EL (cell line): ENCODE measurements around the gene MAGT1.
"Not testable (repeated sequence)": the region's sequence is repeated elsewhere in the genome, so short reads cannot be mapped to it uniquely, and the experiment has no call there.

Source experiments
- DNase-seq: peaks from one replicate; pipeline ENCODE4 v3.0.0-alpha.2; 2016

Gene MAGT1

DNA sequence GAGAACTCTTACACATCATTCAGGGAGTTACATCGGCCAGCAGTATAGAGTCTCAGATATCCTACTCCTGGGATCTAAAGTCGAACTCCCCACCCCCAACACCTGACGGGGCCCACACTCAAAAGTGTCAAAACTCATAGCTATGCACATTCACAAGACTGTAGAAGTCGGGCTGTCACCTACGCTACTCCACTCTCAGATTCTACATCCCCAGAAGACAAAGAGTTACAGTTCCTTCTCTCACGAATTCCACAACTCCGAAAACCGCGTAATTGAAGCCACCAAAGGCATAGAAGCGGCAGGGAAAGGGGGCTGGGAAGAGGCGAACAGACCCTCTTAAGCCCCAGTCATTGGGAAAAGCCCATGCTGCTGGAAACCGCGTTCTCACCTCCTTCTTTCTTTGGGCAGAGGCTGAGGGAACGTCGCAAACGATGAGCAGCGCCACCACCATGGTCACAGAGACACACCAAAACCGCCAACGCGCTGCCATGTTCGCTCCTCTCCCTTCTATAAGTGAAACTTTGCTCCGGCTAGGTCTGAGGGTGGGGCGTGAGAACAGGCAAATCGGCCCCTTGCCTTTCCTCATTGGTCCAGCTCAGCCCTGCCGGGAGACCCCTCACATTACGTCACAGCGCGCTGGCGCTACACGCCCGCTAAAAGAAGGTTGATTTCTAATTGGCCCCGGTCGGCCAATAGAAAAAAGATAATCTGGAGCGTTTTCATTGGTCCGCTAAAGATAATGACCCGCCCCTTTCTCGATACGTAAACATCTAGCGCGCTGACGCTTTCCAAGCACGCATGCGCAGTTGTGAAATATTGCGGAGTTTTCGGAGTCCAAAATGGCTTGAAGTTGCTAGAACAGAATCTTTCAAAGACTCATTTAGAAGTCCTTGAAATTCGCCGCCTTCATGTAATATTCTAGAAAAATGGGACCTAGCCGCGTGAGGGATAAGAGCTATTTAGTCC lies at the start of gene MAGT1:
TSS of gene MAGT1 (minus strand) at position 515 of the 966 bp plus-strand sequence. CDS start at position 490, 25 bp downstream.
- DNase-seq, result peak; percentile 96

DNA sequence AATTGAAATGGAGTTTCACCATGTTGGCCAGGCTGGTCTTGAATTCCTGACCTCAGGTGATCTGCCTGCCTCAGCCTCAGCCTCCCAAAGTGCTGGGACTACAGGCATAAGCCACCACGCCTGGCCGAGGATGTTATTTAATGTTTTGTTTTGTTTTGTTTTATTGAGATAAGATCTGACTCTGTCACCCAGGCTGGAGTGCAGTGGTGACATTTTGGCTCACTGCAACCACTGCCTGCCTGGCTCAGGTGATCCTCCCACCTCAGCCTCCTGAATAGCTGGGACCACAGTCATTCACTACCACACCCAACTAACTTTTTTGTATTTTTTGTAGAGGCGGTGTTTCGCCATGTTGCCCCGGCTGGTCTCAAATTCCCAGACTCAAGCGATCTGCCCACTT lies 49.8 kb upstream of the MAGT1 start:
- not testable (repeated sequence) for DNase-seq

DNA sequence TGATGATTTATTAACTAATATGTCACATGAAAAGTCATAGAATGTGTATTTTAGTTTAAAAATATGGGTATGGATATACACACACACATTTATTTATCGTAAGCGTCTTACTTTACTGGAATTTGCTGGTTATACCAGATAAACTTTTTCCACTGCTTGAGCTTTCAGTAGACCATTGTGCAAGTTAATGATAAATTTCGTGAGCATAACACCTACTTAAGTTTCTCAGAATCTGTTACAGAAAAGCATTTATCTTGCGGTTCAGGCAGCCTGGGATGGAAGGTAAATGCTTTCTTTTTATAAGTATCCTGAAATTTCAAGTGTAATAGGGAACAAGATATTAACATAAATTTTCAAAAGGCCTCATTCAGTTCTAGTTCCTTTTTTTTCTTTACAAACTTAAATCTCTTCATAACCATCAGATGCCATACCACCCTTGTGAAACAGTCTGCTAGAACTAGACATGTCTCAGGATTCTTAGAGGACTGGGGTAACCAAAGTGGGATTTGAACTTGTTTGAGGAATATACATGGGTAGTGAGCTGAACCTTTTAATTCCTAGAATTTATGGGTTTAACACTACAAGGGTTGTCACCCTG lies 42.9 kb upstream of the MAGT1 start:
- DNase-seq, result no peak

DNA sequence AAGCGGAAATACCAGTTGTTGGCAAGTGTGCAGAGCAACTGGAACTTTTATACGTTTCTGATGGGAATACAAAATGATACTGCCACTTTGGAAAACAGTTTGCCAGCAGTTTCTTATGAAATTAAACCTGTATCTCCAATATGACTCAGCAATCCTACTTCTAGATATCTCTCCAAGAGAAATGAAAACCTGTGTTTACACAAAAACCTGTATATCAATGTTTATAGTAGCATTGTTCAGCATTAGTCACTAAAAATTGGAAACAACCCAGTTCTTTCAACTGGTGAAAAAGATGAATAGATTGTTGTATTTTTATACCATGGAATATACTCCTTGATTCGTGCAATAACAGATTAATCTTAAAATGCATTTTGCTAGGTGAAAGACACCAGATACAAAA lies 42.1 kb upstream of the MAGT1 start:
- DNase-seq, result peak; percentile 2

DNA sequence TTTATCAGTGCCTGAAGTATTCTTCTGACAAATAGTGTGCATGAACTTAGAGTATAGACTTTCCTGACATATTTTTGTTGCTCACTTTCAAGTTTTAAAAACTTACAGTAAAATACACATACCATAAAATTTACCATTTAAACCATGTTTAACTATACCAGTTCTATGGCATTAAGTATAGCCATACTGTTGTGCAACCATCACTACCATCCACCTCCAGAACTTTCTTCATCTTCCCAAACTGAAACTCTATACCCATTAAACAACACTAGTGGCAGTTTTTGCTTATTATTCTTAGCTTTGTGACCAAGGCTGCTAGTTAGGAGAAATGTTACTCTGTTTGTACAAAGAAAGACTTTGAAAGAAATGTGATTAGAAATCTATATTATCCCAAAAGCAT lies 41.1 kb upstream of the MAGT1 start:
- DNase-seq, result no peak

DNA sequence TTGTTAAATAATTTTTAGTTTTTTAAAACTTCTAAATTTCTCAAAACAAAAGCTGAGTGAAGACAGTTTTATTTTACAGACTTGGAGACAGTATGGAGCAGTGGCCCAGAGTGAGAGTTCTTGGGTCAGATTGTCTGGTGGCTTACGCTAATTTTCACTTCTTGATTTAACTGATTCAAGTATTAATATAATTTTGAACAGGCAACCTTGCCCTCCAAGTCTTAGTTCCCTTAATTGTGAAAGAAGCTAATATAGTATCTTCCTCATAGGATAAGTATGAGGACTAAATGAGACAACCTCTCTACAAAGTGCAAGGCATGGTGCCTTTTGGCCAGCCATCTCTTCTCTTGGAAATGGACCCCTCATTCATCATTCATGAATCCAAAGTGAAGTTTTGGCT lies 40.7 kb upstream of the MAGT1 start:
- no peak for DNase-seq

DNA sequence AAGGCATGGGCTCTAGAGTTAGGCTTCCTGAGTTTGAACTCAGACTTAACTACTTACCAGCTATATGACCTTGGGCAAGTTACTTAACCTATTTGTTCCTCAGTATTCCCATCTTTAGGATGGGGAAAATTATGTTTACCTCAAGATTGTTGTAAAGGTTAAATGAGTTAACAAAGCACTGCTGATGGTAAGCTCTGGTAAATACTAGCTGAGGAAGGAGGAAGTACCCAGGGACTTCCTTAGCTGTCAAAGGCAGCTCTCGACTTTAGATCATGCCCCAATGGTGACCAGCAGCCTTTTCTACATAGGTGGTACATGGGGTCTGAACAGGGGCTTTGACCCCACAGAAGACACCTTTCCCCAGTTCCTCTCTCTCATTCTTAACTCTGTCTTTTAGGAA lies 35.3 kb upstream of the MAGT1 start:
- DNase-seq, result no peak

DNA sequence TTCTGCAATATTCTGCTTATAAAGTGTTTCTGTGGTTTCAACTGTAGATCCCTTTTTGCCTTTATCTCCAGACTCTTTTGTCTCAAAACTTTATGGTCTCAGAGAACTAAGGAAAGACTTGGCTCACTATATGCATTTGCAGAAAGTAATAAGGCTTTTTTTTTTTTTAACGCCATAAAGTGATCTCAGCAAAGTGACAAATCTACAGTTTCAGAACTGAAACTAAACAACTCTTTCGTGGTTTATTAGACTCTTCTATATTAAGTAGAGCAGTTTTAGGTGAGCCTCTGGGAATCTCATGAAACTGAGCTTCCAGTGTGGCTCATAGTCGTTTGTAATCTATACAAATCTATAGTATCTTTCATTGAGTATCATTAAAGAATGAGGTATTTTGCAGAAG lies 30.5 kb upstream of the MAGT1 start:
- DNase-seq, result no peak

DNA sequence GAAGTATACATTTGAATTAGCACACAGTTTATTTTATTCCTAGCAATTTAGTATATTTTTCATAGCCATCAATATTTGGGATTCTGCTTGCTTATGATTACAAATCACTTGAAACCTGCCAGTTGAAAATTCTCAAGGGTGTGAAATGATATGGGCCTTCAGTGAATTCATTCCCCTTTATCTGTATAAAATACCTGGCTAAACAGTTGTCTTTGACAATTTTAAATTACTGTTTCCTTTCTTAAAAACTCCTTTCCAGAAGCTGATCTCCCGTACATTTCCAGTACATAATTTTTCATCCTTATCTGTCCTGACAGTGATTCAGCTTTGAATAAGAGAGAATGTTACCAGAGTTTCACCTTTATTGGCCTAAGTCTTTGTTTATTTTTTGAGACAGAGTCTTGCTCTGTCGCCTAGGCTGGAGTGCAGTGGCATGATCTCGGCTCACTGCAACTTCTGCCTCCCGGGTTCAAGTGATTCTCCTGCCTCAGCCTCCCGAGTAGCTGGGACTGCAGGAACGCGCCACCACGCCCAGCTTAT lies 29.2 kb upstream of the MAGT1 start:
- no peak for DNase-seq

DNA sequence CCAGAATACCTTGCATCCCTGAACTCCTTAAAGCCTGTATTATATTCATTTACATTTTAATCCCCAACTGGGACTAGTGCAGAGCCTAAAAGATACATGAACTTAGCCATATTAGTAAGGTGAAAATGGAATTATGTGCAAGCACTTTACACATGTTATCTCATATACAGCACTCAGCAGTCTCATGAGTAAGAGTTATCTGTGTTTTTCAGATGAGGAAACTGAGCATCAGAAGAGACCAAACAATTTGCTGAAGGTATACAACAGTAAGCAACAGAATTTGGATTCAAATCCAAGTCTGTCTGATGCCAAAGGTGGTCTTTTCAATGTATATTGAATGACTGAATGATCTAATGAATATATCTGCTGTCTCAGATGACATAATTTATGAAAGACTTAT lies 27.6 kb upstream of the MAGT1 start:
- DNase-seq, result no peak

DNA sequence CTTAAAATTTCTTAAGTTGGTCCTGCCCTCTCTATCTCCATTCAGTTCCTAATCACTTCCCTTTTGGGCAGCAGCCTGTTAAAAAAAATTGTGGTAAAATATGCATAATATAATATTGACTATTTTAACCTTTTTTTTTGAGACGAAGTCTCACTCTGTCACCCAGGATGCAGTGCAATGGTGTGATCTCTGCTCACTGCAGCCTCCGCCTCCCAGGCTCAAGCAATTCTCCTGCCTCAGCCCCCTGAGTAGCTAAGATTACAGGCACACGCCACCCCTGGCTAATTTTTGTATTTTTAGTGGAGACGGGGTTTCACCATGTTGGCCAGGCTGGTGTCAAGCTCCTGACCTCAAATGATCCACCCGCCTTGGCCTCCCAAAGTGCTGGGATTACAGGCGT lies 24.1 kb upstream of the MAGT1 start:
- not testable (repeated sequence) for DNase-seq

DNA sequence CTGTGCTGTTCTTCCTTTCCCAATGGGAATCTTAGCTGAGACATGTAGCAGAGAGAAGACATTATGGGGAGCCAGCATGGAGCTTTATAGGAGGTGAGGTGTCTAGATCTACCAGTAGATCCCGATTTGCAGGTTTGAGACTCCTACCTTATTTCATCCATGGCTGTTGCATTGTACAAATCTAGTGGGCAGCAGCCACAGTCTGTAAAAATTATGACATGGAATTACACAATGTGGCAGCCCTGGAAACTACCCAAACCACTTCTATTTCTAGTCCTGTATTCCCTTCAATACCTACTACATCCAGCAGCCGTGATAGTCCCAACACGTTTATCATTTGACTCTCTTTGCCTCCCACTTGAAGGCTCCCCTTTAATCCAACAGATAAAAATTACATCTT lies 23.3 kb upstream of the MAGT1 start:
- no peak for DNase-seq

DNA sequence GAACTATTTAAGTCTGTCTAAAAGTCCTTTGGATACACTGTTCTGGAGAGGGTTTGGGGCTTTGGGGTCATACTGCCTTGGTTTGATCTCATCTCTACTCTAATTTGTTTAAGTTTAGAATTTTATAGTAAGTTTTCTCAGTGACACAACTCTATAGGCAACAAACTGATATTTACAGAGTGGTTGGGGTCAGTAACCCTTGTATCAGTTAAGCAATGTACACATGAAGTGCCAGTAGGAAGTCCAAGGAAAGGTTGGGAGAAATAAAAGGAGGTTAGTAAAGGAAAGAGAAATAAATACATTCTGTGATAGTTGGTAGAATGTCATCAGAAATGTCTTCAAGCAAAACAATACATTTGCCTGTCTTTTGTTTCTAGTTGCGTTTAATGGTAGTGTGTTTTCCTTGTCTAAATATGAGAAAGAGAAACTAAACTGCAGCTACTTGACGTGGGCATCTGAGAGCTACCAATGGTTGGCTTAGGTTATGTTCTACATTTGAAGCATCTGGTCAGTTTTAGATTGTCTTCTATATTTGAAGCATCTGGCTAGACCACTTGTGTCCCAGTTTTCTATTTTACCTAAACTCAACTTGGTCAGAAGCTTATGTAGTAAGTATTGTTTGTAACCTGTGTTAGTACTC lies 22.2 kb upstream of the MAGT1 start:
- DNase-seq, result no peak

DNA sequence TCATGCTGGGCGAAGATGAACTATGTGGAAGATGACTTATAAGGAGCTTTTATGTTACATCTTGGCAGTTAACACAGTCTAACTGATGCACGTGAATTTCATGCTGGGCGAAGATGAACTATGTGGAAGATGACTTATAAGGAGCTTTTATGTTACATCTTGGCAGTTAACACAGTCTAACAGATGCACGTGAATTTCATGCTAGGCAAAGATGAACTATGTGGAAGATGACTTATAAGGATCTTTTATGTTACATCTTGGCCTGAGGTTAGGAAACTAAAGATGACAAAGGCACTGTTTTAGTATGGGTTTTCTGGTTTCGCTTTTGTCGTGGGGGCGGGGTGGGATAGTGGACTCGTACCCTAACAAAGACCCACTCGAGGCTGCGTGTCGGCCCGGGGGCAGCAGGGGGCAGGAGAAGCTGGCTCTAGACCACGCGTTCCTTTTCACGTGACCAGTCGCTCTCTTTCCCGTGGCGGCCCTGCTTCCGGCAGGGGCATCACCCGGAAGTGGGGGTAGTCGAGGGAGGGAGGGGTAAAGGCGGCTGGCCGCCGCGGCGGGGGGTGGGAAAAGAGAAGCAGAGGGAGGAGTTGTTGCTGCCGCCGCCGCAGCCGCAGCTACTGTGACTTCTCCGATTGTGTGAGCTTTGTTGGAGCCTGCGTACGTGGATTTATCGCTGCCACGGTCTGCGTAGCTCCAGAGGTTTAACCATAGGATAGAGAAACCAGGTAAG lies 15.0 kb upstream of the MAGT1 start, which contains the start of gene ATP7A:
TSS of gene ATP7A (plus strand) at position 586 of the 733 bp plus-strand sequence. CDS start 60,949 bp downstream, outside the sequence.
- DNase-seq, result peak; percentile 90

DNA sequence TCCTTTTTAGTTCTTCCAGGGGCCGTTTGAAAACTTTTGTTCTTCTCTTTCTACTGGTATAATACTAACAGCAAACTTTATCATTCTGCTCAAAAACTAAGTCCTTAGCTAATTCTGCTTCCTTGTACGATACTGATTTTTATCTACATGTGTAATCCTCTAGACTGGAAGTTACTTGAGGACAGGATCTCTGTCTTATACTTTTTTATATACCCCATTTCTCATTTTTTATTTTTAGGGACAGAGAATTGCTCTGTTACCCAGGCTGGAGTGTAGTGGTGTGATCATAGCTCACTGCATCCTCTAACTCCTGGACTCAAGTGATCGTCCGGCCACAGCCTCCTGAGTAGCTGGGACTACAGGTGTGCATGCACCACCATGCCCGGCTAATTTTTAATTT lies 6.3 kb upstream of the MAGT1 start:
- no peak for DNase-seq

DNA sequence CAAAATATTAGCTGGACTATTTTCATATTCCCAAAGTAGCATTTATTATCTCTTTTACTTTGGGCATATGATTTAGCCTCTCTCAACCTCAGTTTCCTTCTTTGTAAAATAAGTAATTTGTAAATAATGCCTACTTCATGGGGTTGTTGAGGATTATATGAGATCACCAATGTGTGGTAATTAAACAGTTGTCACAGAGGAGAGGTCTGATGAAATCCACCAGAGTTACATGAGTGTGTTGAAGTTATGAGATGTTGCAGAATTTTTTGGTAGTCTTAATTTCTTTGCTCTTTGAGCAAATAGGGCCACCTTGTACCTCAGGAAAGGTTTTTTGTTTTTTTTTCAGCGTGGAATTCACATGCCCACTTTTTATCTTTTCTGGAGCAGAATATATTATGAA lies 5.5 kb upstream of the MAGT1 start:
- no peak for DNase-seq

DNA sequence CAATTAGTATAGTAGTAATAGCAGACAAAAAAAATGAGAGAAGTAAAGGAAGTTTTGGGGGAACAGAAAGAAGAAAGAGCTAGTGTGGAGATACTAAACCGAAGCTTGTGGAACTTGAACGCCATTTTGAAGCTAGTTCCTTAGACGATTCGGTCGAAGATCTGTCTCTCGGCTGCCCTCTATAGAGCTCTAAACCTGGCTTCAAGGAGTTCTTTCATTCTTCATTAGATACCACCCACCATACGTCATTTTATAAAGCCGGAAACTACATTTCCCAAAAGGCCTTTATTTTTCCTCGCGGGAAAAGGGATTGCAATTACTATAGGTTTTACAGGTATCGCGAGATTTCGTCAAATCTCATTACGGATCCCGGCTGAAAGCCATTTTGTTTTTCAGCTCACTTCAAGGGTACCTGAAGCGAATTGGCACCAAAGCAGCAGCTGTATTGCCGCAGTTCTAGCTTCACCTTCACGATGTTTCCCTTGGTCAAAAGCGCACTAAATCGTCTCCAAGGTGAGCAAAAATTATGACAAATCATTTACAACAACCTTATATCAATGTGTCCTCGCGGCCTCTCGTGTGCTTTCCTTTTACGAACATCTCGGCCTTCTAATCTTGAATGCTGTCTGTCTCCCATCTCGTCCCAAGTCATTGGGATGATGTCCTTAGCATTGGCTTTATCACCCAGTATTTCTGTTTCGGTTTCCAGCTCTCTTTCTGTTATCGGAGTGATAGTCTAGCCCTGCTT lies 4.0 kb upstream of the MAGT1 start, which contains the start of gene COX7B:
TSS of gene COX7B (plus strand) at position 388 of the 748 bp plus-strand sequence. CDS start at position 474, 86 bp downstream.
- peak; percentile 95 for DNase-seq

DNA sequence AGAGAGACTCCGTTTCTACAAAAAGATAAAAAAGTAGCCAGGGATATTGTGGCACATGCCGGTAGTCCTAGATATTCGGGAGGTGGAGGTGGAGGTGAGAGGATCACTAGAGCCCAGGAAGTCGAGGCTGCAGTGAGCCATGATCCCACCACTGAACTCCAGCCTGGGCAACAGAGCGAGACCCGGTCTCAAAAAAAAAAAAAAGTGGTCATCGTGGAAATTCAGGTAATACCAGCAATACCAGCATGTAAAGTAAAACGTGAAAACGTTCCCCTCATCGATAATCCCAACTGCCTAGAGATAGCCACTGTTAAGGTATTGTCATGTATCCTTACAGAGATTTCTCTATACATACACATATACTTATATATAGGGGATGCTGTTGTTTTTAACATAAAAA lies 1.5 kb downstream of the MAGT1 start:
- no peak for DNase-seq

DNA sequence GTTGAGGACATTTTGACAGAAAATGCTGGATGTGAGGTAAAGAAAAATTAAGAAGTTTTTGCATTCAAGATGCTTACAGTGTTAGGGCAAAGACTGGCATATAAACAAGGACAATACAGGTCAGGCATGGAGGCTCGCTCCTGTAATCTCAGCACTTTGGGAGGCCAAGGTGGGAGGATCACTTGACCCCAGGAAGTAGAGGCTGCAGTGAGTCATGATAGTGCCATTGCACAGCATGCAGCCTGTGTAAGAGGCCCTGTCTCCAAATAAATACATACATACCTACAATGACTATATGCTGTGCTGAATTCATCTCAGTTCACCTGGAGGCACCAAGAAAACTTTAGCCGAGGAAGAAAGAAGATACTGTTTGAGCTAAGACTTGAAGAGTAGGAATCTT lies 2.3 kb downstream of the MAGT1 start:
- DNase-seq, result no peak

DNA sequence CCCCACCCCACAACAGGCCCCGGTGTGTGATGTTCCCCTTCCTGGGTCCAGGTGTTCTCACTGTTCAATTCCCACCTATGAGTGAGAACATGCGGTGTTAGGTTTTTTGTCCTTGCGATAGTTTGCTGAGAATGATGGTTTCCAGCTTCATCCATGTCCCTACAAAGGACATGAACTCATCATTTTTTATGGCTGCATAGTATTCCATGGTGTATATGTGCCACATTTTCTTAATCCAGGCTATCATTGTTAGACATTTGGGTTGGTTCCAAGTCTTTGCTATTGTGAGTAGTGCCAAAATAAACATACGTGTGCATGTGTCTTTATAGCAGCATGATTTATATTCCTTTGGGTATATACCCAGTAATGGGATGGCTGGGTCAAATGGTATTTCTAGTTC lies 13.8 kb downstream of the MAGT1 start:
- DNase-seq, result not testable (repeated sequence)

DNA sequence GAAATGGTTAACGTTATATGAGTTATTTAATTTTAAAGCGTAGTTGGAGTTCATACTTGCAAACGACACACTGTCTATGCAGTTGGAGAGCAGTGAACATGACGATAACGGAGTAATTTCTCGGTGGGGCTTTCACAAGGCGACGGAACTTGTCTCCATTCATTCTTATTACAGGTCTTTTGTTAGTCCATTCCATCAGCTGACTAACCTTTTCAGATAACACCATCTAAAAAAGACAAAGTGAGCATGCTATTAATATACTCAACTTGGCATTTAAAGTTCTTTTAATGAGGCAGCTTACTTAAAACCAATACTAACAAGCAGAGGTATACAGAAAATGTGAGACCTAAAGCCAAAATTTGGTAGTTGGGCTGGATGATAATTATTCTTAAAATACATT lies 19.9 kb downstream of the MAGT1 start:
- no peak for DNase-seq

DNA sequence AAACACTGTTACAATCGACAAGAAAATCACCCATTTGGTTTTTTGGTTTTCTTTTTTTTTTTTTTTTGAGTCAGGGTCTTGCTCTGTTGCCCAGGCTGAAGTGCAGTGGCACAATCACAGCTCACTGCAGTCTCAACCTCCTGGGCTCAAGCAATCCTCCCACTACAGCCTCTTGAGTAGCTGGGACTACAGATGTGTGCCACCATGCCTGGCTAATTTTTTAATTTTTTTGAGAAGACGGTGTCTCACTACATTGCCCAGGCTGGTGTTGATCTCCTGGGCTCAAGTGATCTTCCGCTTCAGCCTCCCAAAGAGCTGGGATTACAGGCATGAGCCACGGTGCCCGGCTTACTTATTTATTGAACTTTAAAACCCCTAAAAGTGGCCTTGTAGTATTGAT lies 63.7 kb downstream of the MAGT1 start:
- DNase-seq, result not testable (repeated sequence)
